ENCODE data around the gene ST6GALNAC1.
"Not testable (repeated sequence)": the region's sequence is repeated elsewhere in the genome, so short reads cannot be mapped to it uniquely, and the experiment has no call there.

ST6GALNAC1 gene

DNA sequence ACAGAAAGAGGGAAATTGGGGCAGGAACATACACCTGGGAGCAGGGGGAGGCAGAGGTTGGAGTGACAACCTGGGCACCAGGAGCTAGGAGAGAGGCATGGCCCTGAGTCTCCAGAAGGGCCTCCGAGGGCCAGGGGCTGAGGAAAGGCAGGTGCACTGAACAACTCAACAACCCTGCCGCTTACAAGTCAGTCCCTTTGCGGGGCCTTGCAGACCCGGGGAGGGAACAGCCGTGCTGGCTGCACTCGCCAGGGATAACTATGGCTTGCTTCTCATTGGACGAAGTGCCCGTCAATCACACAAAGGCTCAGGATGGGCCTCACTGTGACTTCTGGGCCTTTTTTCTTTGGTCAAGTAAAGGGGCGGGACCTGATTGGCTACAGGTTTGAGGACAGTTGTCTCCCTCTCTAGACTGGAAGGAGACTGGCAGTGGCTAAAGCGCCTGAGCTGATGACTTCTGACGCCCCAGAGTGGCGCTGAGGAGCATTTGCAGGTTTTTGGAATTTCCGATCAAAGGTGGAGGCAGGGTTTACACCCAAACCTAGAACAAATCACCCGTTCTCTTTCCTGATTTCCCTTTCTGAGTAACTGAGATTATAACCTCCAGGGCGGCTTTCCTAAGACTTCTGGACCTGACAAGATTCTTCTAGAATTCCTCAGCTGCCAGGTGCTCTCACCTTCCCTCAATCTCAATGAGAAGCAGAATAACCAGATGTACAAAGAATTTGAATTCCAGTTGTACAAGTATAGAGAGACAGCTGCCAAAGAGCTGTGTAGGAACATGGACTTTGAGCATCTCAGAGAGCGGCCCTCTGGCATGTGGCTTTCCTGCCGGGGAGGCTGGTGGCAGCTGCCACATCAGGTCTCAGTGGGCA is 30.3 kb downstream of the ST6GALNAC1 start:
- peak; percentile 91 for DNase-seq (ENCODE audit: low spot score)

DNA sequence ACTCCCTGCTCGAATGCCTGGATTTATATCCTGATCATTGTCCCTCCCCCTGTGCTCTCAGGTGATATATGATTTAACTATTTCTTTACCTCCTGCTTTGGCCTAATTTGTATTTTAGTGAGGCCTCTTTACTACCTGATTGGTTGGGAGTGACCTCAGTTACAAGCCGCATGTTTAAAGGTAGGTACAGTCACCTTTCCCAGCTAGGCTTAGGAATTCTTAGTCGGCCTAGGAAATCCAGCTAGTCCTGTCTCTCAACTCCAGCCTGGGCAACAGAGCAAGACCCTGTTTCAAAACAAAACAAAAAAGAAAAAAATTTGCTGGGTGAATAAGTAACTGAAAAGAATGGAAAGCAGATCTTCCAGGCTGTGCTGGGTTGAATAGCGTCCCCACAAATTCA is 31.1 kb downstream of the ST6GALNAC1 start:
- DNase-seq (ENCODE audit: low spot score): no peak

GRCh38 chr17:76611758-76612157 is 31.8 kb downstream of the ST6GALNAC1 start:
- no peak for DNase-seq (ENCODE audit: low spot score)

DNA sequence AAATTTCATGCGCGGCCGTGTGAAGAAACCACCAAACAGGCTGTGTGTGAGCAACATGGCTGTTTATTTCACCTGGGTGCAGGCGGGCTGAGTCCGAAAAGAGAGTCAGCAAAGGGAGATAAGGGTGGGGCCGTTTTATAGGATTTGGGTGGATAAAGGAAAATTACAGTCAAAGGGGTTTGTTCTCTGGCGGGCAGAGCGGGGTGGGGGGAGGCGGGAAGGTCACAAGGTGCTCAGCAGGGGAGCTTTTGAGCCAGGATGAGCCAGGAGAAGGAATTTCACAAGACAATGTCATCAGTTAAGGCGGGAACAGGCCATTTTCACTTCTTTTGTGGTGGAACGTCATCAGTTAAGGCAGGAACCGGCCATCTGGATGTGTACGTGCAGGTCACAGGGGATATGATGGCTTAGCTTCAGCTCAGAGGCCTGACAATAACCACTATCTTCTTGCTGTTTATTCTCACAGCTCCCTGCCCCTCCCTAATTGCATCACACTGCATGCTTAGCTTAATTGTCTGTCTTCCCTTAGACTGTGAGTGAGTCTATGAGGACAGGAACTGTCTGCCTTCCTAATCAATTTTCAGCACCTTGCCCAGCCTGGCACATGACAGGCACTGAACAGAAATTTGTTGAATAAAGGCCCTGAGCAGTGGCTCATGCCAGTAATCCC is 32.3 kb downstream of the ST6GALNAC1 start:
- not testable (repeated sequence) for DNase-seq (ENCODE audit: low spot score)

DNA sequence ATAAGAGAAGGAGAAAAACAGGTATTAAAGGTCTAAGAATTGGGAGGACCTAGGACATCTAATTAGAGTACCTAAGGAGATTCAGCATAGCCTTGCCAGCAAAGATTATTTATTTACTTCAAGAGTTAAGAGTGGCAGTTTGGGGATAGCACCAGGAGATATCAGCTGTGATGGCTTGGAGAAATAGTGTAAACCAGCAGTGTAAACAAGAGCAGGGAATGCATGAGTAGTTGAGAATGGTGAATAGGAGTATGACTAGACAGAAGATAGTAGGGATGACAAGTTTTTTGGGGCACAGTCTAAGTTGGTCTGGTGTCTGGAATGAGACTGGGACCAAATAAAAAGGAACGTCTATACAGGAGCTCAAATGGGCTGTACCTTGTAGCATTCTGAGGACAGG is 36.9 kb downstream of the ST6GALNAC1 start:
- DNase-seq (ENCODE audit: low spot score): not testable (repeated sequence)

GRCh38 chr17:76601065-76601464 is 42.5 kb downstream of the ST6GALNAC1 start:
- DNase-seq (ENCODE audit: low spot score): no peak

DNA sequence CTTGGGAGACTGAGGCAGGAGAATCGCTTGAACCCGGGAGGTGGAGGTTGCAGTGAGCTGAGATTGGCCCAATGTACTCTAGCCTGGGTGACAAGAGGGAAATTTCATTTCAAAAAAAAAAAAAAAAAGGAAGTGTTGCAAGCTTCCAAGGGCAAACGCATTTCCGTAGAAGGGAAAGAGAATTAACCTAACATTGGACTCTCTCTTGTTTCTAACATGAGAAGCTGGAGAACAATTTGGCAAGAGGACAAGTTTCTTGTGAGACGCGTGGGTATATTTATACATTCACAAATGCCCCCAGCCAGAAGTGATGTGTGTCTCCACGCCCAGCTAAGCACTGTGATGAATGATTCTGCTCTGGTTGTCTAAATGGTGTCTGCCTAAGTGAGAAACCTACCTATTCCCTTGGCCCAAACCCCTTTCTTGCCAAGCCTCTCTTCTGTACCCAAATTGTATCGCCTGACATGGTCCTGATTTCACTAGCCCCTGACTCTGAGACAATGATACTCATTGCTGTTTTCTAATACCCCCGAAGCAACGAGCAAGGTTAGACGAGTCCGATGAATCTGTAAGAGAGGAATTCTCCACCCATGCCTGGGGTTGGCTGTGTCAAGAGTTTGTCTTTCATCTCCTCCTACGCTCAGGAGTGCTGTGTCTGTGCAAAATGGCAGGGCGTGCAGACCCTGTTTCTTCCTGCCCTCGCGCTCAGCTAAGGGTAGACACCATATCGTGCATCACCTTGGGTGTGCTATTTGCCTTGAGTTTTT is 43.7 kb downstream of the ST6GALNAC1 start:
- no peak for DNase-seq (ENCODE audit: low spot score)

- DNase-seq (ENCODE audit: low spot score): no peak
Measured at GRCh38 chr17:76598004-76598439, 45.5 kb downstream of the ST6GALNAC1 start.

GRCh38 chr17:76597156-76598003 is 46.2 kb downstream of the ST6GALNAC1 start:
- DNase-seq (ENCODE audit: low spot score): no peak

GRCh38 chr17:76594690-76595089 is 48.9 kb downstream of the ST6GALNAC1 start:
- DNase-seq (ENCODE audit: low spot score): no peak

GRCh38 chr17:76593959-76594358 is 49.6 kb downstream of the ST6GALNAC1 start:
- DNase-seq (ENCODE audit: low spot score): no peak

- DNase-seq (ENCODE audit: low spot score): peak; percentile 56
Measured at GRCh38 chr17:76593384-76593826, 50.2 kb downstream of the ST6GALNAC1 start.

DNA sequence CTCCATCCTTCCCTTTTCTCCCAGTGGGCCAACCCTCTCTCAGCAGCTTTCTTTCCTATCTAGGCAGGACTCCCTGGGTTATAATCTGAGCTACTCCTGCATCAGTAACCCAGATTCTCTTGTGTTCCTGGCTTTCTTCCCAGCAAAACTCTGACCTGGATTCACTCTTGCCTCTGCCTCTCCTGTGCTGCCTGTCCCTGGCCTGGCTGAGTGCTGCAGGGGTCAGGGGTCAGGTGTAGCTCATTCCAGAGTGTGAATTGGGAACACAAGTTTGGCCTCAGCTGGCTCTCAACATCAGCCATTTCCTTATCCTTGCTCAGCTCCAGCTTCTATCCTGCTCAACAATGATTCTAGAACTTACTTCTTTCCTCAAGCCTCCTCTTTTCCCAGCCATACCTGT is 55.4 kb downstream of the ST6GALNAC1 start:
- DNase-seq (ENCODE audit: low spot score): no peak

GRCh38 chr17:76586741-76587487 is 56.6 kb downstream of the ST6GALNAC1 start:
- DNase-seq (ENCODE audit: low spot score): peak; percentile 82

DNA sequence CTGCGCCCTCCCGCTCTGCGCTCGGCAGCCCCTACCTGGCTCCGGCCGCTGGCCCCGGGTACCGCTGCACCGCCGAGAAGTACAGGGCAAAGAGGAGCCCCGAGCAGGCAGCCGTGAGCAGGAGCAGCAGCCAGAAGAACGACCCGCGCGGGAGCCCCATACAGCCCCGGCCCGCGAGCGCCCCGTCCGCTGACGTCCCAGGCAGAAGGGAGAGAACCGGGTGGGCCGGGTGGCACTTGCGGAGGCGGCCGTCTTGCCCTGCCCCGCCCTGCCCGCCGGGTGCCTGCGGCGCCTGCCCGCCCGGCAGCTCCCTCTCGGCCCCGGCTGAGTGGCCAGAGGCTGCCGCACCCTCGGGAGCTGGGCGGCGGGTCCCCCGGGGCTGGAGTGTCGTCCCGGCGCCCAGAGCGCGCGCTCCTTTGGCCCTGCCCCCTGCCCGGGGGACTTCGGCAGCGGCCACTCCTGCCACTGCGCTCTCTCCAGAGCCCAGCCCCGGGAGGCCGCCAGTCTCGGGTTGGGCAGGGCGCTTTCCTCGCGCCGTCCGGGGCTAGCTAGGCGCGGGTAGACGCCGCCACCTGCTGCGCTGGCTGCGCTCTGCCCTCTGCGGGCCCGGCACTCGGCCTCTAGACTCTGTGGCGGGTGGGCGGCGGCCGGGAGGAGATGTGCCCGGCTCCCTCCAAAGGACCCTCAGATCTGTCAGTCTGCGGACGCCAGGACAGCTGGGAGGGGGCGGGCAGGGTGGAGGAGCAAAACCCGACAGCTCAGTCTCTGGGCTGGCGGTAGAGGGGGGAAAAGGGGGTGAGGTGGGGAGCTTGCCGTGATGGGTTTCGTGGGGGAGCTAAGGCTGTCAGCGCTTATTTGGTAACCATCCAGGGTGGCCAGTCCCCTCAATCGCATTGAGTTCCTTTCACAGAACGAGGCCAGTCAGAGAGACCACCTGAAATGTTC is 57.6 kb downstream of the ST6GALNAC1 start, which contains the start of gene ST6GALNAC2:
Gene ST6GALNAC2 (minus strand): TSS at position 212 of the 945 bp plus-strand sequence. CDS start 52 bp downstream, at position 160.
- no peak for DNase-seq (ENCODE audit: low spot score)

DNA sequence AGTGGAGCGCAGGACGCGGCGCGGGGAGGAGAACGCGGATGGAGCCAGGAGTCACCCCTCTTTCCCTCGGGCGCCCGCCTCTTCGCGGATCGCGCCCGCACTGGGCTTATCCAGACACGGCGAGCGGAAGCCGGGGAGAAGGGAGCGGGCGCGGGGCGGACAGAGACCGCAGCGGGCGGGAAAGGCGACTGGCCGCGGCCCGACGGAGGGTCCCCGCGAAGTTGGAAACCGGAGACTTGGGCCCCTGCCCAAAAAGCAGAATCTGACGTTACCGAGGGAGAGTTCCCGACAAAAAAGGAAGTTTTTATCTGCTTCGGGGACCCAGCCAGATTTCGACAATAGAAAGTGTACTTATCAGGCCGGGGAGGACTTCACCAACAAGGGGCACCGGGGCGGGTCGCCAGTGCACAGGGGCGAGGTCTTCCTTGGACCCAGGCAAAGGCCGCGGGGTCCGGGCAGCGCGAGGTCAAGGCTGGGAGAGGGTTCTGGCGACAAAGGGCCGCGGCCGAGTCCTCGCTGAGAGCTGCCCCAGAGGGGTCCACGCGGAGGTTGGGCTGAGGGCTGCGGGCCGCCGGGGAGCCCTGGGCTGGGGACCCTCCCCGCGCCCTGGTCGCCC is 58.4 kb downstream of the ST6GALNAC1 start:
- no peak for DNase-seq (ENCODE audit: low spot score)

GRCh38 chr17:76584427-76585032 is 59.0 kb downstream of the ST6GALNAC1 start:
- no peak for DNase-seq (ENCODE audit: low spot score)

GRCh38 chr17:76582660-76583059 is 60.9 kb downstream of the ST6GALNAC1 start:
- no peak for DNase-seq (ENCODE audit: low spot score)
